Measurements from ENCODE around the gene WDR88.
"Not testable (repeated sequence)": the region's sequence is repeated elsewhere in the genome, so short reads cannot be mapped to it uniquely, and the experiment has no call there.

The WDR88 gene

DNA sequence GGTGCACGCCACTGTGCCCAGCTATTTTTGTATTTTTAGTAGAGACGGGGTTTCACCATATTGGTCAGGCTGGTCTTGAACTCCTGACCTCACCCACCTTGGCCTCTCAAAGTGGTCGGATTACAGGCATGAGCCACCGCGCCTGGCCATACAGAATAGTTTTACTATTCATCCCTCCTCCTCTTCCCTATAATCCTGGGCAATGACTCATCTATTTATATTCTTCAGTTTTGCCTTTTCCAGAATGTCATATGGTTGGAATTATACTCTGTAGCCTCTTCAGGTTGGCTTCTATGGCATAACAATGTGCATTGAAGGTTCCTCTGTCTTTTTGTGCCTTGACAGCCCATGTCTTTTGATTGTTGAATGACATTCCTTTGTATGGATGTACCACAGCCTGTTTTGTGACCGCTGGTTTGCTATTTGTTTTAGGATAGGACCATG, 40.0 kb downstream of the WDR88 start:
- no peak for DNase-seq (ENCODE audit: low read depth)

DNA sequence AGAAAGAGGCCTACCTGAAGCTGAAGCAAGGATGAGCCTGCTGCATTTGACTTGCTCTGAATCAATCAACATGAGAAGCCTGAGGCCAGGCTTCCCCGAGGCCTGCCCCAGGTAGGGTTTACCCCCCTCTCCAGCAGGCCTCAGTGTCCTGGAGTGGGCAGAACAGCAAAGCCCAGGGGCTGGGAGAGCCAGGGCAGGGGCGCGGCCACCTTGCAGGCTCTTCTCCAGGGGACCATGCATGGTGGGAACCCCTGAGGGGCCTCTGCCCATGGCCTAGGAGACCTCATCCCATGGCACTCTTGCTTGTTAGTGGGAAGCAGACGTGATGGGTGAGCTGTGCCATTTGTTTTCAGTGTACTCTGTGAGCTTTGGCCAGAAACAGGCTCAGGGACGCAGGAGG, 42.3 kb downstream of the WDR88 start:
- no peak for DNase-seq (ENCODE audit: low read depth)

DNA sequence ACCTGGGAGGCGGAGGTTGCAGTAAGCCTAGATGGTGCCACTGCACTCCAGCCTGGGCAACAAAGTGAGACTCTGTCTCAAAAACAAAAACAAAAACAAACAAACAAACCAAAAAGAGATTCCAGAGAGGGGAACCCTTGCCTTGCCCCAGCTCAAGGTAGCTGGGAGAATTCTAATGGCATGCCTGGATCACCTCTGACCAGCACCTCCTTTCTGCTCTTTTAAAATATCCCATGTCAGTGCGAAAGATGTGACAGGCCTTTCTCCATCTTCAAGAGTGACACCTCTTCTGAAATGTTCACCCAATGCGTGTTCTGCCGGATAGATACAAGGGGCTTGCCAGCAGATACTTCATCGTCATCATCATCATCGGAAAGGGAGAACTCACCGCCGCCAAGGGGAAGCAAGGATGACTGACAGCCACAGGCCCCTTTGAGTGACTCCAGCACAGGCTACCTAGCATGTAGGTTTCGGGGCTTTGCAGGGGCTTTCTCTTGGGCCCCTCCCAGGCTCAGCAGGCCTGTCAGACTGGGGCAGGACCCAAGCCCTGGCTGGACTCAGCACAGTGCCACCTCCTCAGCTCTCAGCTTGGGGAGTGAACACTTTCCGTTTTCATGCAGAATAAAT, 43.4 kb downstream of the WDR88 start:
- no peak for DNase-seq (ENCODE audit: low read depth)

DNA sequence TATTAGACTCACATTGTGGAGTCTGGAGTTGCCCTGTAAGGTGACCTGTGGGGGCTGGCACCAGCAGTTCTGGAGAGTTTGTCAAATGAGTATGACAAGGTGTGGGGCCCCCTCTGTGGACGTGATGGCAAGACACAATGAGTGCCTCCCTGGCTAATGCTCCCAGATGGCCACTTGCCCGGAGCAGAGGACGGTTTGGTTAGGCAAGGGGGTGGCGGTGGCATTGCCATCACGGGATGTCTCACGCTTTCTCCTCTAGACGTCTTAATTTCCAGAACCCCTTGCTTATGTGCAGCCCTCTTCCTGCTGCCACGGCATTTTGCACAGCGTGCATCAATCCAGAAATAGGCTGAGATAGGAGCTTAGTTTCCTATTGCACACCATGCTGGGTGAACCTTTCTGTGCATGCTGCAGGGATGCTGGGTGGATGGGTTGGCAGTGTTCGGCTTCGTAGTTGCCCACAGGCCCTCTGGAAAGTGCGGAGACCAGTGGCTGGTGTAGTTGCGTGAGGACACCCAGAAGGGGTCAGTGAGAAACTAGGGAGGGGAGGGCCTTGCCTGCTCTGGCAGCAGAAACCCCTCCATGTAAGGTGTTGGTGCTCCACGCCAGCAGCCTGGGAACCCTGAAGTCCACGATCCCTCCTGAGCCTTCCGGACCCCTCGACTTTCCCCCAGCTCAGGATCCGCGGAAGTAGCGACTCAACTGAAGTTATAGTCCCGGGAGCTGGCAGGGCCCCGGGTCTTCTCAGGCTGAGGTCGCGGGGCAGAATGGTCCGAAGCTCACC, 44.2 kb downstream of the WDR88 start:
- DNase-seq (ENCODE audit: low read depth), result peak; percentile 16

DNA sequence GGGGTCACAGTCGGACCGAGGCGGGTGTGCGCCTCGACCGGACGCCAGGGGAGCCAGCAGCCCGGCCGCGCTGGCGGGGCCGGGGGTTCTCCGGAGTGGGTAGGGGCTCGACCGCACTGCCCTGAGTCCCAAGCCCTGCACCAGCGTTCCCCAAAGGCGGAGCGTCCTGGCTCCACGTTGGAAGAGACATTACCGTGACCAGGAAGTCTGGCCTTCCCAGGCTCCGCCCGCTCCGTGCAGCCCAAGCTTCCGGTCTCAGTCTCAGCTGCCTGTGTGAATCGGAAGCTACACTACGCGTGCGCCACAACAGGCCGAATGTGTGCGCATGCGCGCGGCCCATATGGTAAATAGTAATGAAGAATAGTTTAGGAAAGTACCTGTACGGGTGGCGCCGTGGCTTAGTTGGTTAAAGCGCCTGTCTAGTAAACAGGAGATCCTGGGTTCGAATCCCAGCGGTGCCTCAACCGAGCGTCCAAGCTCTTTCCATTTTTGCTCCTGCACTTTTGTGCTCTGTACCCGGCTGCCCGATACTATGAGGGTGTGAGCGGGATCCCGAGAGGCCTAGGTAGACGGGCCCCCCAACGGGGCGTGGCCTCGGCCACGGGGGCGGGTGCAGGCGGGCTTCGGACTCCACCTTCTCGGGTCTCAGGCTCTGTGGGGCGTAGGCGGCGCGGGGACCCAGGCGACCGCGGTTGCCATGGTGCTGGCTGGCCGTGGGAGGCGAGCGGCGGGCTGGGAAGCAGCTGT, 44.9 kb downstream of the WDR88 start:
- peak; percentile 95 for DNase-seq (ENCODE audit: low read depth)

DNA sequence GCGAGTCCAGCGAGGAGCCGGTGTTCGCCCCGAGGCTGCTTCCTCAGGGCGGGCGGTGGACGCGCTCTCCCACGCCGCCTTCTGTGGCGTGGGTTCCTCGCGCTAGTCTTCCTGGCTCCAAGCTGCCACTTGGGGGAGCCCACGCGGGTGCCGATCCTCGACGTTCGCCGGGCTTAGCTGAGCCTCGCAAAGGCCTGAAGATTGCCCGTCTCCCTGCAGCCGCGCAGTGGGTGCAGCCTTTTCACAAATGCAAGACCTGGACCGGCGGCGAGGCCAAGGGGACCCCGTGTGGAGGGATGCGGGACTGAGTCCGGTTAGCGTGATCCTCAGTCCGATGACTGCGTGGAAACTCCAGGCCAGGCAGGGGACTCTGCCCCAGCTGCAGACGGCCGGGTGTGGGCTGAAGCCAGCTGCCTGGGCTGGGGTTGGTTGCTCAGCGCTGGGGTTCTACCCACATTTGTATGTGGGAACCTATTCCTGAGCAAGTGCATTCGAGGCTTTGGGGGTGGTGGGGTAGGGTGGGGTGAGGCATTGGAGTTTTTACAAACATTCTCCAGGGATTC, 45.6 kb downstream of the WDR88 start:
- DNase-seq (ENCODE audit: low read depth), result no peak

DNA sequence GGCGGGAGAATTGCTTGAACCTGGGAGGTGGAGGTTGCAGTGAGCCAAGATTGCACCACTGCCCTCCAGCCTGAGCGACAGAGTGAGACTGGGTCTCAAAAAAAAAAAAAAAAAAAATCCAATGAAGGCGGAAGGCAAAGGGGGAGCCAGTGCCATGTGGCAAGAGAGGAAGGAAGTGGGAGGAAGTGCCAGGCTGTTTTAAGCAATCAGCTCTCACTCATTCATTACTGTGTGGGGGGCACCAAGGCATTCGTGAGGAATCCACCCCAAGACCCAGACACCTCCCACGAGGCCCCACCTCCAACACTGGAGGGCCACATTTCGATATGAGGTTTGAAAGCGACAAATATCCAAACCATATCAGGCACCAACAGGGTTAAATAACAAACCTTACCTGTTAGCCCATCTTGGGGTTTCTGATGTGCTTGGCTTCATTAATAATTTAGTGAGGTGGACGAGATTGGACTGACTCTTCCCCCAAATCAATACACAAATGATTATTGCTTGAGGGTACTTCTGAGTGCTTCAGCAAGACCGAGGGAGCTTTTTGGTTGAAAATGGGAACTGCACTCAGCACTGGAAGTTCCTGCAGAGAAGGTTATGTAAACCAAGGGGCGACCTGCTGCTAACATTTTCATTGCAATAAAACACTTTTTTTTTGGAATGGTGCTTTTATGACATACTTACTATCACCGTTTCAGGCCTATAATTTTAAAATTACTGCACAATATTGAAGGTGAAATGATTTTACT, 54.7 kb downstream of the WDR88 start:
- no peak for DNase-seq (ENCODE audit: low read depth)

DNA sequence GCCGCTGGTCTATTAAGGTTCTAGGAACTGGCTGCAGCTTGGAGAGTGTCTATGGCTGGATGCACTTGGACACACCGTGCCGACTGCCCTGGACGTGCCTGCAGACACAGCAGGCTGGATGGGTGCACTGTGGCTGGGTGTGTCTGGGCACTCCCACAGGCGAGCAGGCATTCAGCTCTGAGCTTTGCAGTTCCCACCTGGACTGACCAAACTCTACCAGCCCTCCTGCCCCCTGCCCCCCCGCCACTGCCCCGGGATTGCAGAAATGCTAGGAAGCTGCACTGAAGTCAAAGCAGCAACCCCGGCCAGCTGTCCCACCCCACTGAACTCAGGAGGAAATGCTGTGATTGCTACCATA, 55.2 kb downstream of the WDR88 start:
- no peak for DNase-seq (ENCODE audit: low read depth)

DNA sequence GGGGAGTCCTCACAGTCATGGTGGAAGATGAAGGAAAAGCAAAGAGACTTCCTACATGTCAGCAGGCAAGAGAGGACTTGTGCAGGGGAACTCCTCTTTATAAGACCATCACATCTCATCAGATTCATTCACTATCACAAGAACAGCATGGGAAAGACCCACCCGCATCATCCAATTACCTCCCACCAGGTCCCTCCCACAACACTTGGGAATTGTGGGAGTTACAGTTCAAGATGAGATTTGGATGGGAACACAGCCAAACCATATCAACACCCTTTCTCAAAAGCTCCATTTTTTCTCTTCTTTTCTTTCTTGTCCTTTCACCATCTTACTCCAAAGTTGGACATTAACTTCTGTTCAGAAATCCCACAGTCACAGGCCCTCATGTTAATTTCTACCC, 57.5 kb downstream of the WDR88 start:
- no peak for DNase-seq (ENCODE audit: low read depth)

DNA sequence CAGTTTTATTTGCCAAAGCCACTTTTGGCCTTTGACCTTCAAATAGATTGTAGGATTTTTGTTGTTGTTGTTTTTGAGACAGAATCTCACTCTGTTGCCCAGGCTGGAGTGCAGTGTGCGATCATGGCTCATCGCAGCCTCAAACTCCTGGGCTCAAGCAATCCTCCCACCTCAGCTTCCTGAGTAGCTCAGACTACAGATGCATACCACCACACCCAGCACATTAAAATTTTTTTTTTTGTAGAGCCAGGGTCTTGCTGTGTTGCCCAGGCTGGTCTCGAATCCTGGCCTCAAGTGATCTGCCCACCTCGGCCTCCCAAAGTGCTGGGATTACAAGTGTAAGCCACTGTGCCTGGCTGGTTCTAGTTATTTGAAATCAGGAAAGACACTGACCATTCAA, 59.2 kb downstream of the WDR88 start:
- DNase-seq (ENCODE audit: low read depth), result not testable (repeated sequence)

DNA sequence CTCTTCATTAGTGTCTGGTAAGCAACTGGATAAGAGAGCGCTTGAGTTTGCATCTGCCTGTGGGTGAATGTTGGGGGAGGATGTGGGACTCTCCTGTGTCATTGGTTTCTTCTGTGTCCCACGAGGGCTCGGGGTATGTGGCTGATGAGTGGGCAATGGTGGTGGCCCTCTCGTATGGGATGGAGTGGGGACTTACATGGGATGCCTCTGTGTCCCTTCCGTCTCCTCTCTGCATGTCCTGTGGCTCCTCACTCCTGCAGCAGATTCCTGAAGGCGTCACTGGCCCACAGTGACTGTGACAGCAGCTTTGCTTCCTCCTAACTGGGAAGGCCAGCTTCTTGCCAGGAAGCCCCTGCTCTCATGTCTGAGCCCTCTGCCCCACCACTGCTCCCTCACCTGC, 59.6 kb downstream of the WDR88 start:
- no peak for DNase-seq (ENCODE audit: low read depth)

DNA sequence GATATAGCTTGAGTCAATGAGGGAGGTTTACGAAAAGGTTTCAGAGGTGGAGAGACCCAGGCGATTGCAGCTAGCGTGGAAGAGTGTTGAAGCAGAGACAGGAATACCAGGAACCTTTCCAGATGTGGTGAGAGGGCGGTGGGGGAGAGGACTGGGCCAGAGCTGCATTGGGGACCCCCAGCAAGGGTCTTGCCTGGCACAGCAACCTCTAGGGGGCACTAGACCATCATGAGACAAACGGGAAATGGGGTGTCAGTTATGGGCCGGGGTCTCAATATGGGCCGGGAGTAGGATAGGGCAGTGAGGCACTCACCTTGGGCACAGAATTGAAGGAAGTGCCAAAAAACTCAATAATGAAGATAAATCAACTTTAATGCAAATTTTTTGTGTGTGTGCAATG, 60.1 kb downstream of the WDR88 start:
- DNase-seq (ENCODE audit: low read depth), result no peak

DNA sequence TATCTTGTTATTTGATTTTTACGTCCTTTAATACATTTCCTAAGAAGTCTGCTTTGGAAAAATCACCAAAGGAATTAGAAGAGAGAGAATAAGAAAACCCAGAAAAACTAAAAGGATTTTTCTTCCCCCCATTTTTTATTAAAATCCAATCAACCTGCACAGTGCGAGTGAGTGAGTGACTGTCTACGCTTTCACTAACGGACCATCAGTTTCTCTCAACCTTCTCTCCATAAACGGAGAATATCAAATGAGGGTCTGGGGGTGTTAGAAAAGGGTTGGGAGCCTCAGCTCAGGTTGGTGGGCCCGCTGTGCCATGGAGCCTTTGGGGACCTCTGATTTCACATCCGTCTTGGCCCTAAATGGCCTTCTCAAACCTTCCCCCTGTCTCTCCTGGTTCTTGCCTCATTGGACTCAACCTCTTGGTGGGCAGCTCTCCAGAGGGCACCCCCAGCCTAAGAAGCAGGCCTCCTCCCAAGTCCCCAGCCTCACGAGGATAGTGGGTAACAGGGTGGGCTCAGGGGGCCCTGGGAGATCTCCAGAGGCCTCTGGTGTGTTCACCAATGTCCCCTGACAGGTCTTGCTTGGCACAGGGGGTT, 61.5 kb downstream of the WDR88 start:
- no peak for DNase-seq (ENCODE audit: low read depth)

DNA sequence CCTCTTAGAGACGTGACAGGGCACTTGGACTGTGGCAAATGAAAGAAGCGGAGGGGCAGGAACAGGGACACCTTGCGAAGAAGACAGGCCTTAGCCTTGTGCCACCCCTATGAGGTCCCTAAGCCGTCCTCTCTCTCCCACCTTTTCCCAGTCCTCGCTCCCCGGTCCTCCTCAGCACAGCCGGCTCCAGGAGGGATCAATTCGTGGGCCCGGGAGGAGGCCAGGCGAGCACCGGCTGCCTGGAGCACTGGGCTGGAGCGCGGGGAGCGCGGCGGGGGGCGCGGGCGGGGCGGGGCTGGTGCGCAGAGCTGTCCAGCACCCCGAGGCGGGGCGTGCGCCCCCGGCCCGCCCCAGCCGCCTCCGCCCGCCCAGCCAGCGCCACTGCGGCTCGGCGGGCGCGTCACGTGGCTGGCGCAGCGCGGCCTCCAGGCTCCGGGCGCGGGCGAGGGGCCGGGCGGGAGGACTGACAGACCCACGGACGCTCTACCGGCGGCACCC, 62.0 kb downstream of the WDR88 start, which contains the start of gene LRP3:
TSS of gene LRP3 (plus strand) at position 466 of the 498 bp plus-strand sequence. CDS start 456 bp downstream, outside the sequence.
- no peak for DNase-seq (ENCODE audit: low read depth)

DNA sequence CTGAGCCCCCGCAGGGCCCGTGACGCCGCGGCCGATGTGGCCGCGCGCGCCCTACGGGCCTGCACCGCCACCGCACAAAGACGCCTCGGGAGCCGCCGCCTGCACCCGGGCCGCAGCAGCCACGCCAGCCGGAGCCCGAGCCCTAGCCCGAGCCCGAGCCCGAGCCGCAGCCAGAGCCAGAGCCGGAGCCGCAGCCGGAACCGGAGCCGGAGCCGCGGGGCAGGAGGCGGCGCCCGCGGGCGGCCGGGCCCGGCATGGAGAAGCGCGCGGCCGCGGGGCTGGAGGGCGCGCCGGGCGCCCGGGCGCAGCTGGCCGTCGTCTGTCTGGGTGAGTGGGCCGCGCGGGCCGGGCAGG, 62.6 kb downstream of the WDR88 start:
- DNase-seq (ENCODE audit: low read depth), result no peak

DNA sequence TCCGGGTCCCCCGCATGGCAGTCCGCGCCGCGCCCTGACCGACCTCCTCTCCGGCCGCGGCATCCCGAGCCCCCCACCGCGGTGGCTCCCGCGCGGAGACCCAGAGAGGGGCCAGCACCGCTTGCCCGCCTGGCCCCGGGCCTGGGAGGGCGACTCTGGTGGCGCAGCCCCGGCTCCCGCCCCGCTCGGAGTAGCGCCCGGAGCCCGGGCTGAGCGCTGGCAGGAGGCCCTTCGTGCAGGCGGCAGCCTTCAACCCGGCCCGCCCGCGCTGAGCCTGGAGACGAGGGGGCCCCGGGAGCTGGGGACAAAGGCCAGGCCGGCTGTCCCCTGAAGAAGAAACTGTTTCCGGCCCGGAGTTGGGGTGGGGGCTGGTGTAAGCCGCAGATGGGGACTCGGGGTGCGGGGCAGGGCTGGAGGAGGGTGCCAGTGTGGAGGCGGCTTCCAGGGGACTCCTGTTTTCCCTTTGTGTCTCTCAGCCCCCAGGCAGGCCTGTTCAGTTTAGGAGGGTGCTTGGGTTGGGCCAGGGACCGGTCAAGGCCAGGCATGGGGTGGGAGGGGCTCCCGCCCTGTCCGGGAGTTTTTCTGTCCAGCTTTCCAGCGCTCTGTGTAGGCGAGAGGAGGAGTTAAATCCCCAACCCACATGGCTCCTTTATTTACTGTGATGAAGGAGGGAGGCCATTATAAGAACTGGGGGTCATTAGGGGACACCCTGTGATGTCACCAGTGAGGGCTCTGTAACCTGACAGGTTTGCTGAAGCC, 63.2 kb downstream of the WDR88 start:
- DNase-seq (ENCODE audit: low read depth), result peak; percentile 29

DNA sequence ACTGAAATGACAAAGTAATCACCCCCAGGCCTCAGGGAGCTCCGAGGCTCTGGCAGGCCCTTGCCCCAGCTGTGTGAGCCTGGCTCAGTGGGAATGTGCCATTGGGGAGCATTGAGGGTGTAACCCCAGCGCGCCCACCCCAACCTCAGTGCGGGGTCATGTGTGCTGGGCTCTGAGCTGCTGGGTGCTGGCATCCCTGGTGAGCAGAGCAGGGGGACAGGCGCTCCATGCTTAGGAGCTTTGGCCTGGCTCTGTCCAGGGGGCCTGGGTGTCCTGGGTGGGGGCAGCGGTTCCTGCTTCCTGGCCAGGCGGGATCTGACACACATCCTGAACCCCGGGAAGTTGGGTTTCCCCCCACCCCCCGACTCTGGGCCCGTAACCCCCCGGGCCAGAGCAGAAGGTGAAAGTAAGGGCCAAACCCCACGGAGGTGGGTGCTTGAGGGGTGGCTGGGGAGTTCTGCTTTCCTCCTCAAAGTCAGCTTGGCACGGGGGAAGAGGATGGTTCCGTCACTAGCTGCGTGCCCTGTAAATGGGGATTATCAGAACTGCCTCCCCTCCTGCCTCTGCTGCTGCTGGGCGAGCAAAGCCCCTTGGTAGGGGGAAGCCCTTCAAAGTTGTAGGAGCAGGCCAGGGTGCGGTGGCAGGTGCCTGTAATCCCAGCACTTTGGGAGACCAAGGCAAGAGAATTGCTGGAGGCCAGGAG, 63.9 kb downstream of the WDR88 start:
- no peak for DNase-seq (ENCODE audit: low read depth)

DNA sequence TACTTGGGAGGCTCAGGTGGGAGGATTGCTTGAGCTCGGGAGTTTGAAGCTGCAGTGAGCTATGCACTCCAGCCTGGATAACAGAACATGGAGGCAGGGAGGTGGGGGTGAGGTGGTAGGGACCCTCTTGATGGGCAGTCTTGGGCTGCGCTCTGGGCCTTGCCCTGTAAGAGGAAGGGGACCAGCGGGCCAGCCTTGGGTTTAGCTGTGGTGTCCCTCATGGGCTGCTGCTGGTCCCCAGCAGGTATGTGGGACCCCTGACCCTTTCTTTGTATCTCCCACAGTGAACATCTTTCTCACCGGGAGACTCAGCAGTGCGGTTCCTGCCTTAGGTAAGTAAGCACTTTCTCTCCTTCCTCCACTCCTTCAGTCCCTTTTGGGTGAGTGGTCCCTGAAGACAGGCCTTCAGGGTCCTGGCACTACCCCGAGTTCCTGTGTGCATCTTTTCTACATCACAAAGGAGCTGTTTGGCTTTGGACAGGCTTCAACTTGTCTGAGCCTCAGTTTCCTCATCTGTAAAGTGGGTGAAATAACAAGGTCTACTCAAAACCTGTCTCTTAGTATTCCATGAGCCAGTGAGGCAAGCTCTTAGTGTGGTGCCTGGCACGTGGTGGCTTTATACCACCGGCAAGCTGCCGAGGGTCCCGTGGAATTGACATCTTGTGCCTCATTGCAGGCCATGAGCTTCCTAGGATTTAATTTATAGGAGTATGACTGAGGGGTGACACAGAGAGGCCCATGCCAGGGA, 64.7 kb downstream of the WDR88 start:
- DNase-seq (ENCODE audit: low read depth), result no peak

DNA sequence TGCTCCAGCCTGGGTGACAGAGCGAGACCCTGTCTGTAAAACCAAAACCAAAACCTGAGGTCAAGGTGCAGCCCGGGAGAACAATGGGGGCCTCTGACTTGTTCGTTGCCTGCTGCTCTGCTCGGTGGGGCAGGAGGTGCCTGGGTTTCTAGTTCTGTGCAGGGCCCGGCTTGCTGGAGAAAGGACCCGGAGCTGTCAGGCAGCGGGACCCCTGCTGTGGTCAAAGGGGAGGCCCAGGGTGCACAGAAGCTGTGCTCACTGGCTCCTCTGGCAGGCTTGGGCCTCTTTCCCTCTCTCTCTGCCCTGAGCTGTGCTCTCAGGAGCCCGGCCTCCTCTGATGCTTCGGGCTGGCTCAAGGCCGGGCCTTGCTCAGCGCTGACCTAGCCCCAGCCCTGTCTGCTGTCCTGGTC, 65.7 kb downstream of the WDR88 start:
- no peak for DNase-seq (ENCODE audit: low read depth)

Data from GM04503 (cell line).